Muscle of leg (tissue), 11 donors: ENCODE data around the gene TNFRSF1A. TPM values are rescaled to one million over a fixed set of nuclear protein-coding genes. Genes with fewer than 3 reads are reported as not detected.
"Not testable (repeated sequence)": the region's sequence is repeated elsewhere in the genome, so short reads cannot be mapped to it uniquely, and the experiment has no call there.

Experiments
- DNase-seq: peaks from one replicate; pipeline ENCODE4 v3.0.0; 2013
- H3K27ac ChIP-seq: one replicate; pipeline ENCODE4 v1.5.1; 2013; ENCODE audit warnings: mild to moderate bottlenecking, low read length, control low read depth
- H3K27me3 ChIP-seq: one replicate; pipeline ENCODE4 v1.6.1; 2013; ENCODE audit warnings: low read length; ENCODE audit not compliant: control insufficient read depth, insufficient read depth
- H3K36me3 ChIP-seq: one replicate; pipeline ENCODE4 v1.6.1; 2013; ENCODE audit warnings: low read length; ENCODE audit not compliant: control insufficient read depth, insufficient read depth
- H3K4me1 ChIP-seq: one replicate; pipeline ENCODE4 v1.6.1; 2013; ENCODE audit warnings: low read length; ENCODE audit not compliant: control insufficient read depth, insufficient read depth
- H3K4me3 ChIP-seq: one replicate; pipeline ENCODE4 v1.5.1; 2013; ENCODE audit warnings: low read length, control low read depth
- H3K9me3 ChIP-seq: replicated peaks from 2 replicates; pipeline ENCODE4 v1.6.1; 2013; ENCODE audit warnings: low read depth, low read length; ENCODE audit not compliant: control insufficient read depth
- WGBS: methylation state at CpG from one replicate; pipeline ENCODE4 v1.1.5; 2013; ENCODE audit warnings: missing lambda C conversion rate; ENCODE audit not compliant: insufficient coverage; 5-methylcytosine and 5-hydroxymethylcytosine counted together
- polyA plus RNA-seq, 8 donors: library from polyadenylated mRNA; unstranded; fragments of 120-200 nt; gene quantifications; one replicate each; pipeline versions ENCODE4 v1.2.1 to v1.2.3, GENCODE V29; 2013; ENCODE audit warnings: inconsistent platforms in 1 of 8, low replicate concordance in 1 of 8; ENCODE audit not compliant: insufficient read length in 8 of 8, insufficient read depth in 1 of 8
- total RNA-seq: library from RNA; stranded (reverse); fragments of 120-200 nt; gene quantifications from one replicate; pipeline ENCODE4 v1.2.4, GENCODE V29; 2013

TNFRSF1A gene
- total and polyA plus RNA-seq, 9 donors: 38.5 to 92.0 (median 64.1) TPM

GRCh38 chr12:6306151-6306550 is 35.7 kb downstream of the TNFRSF1A start:
- DNase-seq: no peak
- Histone ChIP-seq H3K27me3 (peaks cover 16% of the 10 kb centered on the region), H3K36me3 (no peaks in the 10 kb centered on the region), H3K9me3 (no peaks in the 10 kb centered on the region), H3K27ac (no peak overlapping the region), H3K4me1 (peaks cover 31% of the 10 kb centered on the region), H3K4me3 (no peak overlapping the region)
- 70% methylated on average over 5 of the region's 6 CpGs for WGBS

DNA sequence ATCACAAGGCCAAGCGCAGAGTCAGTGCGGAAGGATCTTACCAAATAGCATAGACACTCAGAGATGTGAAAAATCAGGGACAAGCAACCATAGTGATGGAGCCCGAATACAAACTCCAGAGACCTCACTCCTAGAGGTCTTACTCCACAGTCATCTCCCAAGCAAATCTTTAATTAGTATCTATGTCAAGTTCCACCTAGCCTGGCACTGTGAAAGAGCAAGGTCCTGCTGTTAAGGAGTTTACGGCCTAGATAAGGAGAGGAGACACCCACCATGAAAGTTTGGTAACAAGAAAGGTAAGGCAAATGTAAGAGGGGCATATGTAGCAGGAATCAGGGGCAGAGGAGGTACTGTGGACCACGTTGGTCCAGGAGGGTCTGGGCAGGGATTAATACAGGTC is 38.8 kb downstream of the TNFRSF1A start:
- Histone ChIP-seq H3K9me3 (no peaks in the 10 kb centered on the region), H3K36me3 (no peaks in the 10 kb centered on the region), H3K27me3 (peaks cover 5% of the 10 kb centered on the region), H3K4me3 (no peak overlapping the region), H3K27ac (no peak overlapping the region), H3K4me1 (peaks cover 11% of the 10 kb centered on the region)
- DNase-seq: no peak
- WGBS: 94% methylated on average over 3 of the region's 5 CpGs

GRCh38 chr12:6302621-6303020 is 39.3 kb downstream of the TNFRSF1A start:
- H3K4me1 ChIP-seq: peaks cover 7% of the 10 kb centered on the region
- H3K36me3 ChIP-seq: no peaks in the 10 kb centered on the region
- DNase-seq: no peak
- H3K9me3 ChIP-seq: no peaks in the 10 kb centered on the region
- peaks cover 5% of the 10 kb centered on the region for H3K27me3 ChIP-seq
- WGBS: 75% methylated on average over 3 of the region's 3 CpGs
- H3K27ac ChIP-seq: no peak overlapping the region
- no peak overlapping the region for H3K4me3 ChIP-seq

- 79% methylated on average over 6 of the region's 7 CpGs for WGBS
- Histone ChIP-seq H3K27ac (no peak overlapping the region), H3K4me3 (no peak overlapping the region), H3K4me1 (peaks cover 2% of the 10 kb centered on the region), H3K9me3 (no peaks in the 10 kb centered on the region), H3K27me3 (peaks cover 5% of the 10 kb centered on the region), H3K36me3 (no peaks in the 10 kb centered on the region)
- DNase-seq: no peak
These were observed 40.2 kb downstream of the TNFRSF1A start for GRCh38 chr12:6301721-6302120.

DNA sequence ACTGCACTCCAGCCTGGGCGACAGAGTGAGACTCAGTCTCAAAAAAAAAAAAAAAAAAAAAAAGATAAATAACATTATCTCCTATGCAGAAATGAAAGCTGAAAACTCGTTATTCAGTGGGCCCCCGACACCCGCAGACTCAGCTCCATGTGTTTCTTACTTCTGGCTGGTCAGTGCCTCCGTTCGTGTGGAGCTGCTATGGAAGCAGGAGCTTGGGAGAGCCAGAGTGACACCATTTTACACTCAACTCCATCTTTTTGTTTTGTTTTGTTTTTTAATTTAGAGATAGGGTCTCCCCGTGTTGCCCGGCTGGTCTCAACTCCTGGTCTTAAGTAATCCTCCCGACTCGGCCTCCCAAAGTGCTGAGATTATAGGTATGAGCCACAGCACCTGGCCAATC is 44.7 kb downstream of the TNFRSF1A start:
- Histone ChIP-seq H3K27ac (no peak overlapping the region), H3K9me3 (no peaks in the 10 kb centered on the region), H3K36me3 (no peaks in the 10 kb centered on the region), H3K27me3 (no peaks in the 10 kb centered on the region), H3K4me1 (peaks cover 10% of the 10 kb centered on the region), H3K4me3 (no peak overlapping the region)
- WGBS: no CpG with 5 or more reads among the region's 10 CpGs
- DNase-seq: no peak

DNA sequence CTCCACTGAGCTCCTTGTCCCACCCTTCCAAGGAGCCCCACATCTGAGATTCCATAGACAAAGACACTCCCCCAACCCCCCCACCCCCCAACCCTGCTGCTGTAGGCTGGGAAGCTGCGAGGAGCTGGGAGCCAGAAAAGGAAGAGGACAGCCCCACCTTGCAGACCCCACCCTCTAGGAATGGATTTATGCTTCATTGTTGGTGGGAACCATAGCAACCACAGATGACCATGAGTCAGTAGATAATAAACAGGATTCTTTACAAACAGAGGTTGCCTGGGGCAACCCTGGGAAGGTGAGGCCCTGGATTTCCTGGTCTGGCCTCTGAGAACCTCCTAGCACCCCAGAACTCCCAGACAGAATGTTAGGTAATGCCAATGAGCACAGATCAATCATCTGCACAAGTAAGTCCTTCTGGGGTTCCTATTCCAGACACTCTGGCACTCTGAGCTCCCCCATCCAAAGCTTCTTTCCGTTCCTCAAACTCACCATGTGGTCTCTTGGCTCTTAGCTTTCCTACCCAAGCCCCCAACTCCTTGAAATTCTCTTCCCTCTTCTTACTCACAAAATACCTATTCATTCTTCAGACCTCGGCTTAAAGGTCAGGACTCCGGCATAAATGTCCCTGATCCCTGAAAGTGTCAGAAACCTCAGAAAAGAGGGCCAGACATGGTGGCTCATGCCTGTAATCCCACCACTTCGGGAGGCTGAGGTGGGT is 46.6 kb downstream of the TNFRSF1A start:
- Histone ChIP-seq H3K4me3 (no peak overlapping the region), H3K27me3 (no peaks in the 10 kb centered on the region), H3K27ac (peak overlapping the region; percentile 64), H3K9me3 (no peaks in the 10 kb centered on the region), H3K4me1 (peaks cover 10% of the 10 kb centered on the region), H3K36me3 (no peaks in the 10 kb centered on the region)
- 63% methylated on average over 1 of the region's 5 CpGs for WGBS
- DNase-seq: peak; percentile 83

DNA sequence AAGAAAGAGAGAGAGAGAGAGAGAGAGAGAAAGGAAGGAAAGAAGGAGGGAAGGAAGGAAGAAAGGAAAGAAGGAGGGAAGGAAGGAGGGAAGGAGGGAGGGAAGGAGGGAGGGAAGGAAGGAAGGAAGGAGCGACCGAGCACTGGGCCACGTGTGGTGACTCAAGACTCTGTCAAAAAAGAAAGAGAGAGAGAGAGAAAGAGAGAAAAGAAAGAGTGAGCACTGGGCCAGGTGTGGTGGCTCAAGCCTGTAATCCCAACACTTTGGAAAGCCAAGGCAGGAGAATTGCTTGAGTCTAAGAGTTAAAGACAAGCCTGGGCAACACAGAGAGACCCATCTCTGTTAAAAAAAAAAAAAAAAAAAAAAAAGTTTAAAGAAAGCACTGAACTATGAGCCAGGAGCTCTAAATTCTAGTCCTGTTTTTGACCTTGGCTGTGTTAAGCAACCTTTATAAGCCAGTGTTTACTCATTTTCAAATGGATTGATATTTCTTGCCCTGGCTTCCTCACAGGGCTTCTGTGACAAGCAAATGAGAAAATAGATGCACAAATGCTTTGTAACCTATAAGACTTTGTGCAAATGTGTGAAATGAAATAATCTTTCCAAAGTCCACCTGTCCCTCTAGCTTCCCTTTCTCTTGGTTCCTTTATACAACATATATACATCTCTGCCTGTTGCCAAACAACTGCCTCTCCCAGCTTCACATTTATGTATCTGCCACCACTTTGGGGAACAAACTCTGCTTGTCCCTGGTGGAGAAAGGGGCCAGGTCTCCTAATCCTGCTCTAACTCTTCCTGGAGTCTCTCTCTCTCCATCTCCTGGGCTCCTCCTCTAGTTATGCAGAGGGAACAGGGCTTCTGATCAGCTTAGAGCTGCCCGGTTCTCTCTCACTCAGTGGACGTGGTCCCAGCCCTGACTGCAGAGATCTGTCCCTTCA is 47.5 kb downstream of the TNFRSF1A start:
- no peaks in the 10 kb centered on the region for H3K9me3 ChIP-seq
- H3K4me3 ChIP-seq: no peak overlapping the region
- DNase-seq: no peak
- H3K36me3 ChIP-seq: no peaks in the 10 kb centered on the region
- WGBS: 50% methylated on average over 5 of the region's 5 CpGs
- peaks cover 10% of the 10 kb centered on the region for H3K4me1 ChIP-seq
- peak overlapping the region; percentile 64 for H3K27ac ChIP-seq
- H3K27me3 ChIP-seq: no peaks in the 10 kb centered on the region

DNA sequence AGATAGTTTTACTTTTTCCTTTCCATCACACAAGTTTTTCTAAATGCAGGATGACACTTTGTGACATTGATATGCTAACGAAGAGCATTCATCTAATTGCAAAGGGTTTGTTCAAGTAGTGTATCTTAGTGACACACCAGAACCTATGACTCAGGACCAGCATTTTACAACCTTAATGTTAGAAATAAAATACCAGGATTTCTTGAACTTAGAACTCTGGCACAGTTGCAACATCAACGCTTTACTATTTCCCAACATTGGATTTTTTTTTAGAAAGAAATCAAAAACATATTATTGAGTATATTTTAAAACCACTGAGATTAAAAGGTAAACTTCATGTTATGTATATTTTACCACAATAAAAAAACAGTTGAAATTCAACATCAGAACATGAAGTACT is 49.3 kb downstream of the TNFRSF1A start:
- no peaks in the 10 kb centered on the region for H3K9me3 ChIP-seq
- H3K36me3 ChIP-seq: no peaks in the 10 kb centered on the region
- H3K27ac ChIP-seq: no peak overlapping the region
- peaks cover 10% of the 10 kb centered on the region for H3K4me1 ChIP-seq
- H3K27me3 ChIP-seq: no peaks in the 10 kb centered on the region
- DNase-seq: no peak
- no peak overlapping the region for H3K4me3 ChIP-seq
- no CpG with 5 or more reads among the region's 2 CpGs for WGBS

GRCh38 chr12:6289906-6290305 is 52.0 kb downstream of the TNFRSF1A start:
- not testable (repeated sequence) for H3K27me3 ChIP-seq, H3K27ac ChIP-seq, DNase-seq, H3K36me3 ChIP-seq, H3K4me3 ChIP-seq, H3K4me1 ChIP-seq, H3K9me3 ChIP-seq
- 100% methylated on average over 1 of the region's 25 CpGs for WGBS

DNA sequence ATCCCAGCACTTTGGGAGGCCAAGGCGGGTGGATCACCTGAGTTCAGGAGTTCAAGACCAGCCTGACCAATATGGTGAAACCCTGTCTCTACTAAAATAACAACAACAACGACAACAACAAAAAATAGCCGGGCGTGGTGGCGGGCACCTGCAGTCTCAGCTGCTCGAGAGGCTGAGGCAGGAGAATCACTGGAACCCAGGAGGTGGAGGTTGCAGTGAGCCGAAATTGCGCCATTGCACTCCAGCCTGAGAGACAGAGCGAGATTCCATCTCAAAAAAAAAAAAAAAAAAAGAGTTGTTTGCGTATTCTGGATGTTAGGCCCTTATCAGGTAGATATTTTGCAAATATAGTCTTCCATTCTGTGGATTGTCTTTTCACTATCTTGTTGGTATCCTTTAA is 52.8 kb downstream of the TNFRSF1A start:
- H3K4me1 ChIP-seq, H3K4me3 ChIP-seq, H3K27ac ChIP-seq, H3K9me3 ChIP-seq, H3K27me3 ChIP-seq, DNase-seq, H3K36me3 ChIP-seq: not testable (repeated sequence)
- WGBS: 90% methylated on average over 2 of the region's 10 CpGs
